ENCODE data around the gene CLDN7. TPM values are rescaled to one million over a fixed set of nuclear protein-coding genes. Genes with fewer than 3 reads are reported as not detected.
A peak's percentile ranks its signal among the peaks of the same experiment; 100 is the strongest.

Gene CLDN7
- polyA plus RNA-seq, 1 donor (not counting 4 experiments of a cell fraction or from before 2014, with no cell fraction given), result 6.3 TPM

DNA sequence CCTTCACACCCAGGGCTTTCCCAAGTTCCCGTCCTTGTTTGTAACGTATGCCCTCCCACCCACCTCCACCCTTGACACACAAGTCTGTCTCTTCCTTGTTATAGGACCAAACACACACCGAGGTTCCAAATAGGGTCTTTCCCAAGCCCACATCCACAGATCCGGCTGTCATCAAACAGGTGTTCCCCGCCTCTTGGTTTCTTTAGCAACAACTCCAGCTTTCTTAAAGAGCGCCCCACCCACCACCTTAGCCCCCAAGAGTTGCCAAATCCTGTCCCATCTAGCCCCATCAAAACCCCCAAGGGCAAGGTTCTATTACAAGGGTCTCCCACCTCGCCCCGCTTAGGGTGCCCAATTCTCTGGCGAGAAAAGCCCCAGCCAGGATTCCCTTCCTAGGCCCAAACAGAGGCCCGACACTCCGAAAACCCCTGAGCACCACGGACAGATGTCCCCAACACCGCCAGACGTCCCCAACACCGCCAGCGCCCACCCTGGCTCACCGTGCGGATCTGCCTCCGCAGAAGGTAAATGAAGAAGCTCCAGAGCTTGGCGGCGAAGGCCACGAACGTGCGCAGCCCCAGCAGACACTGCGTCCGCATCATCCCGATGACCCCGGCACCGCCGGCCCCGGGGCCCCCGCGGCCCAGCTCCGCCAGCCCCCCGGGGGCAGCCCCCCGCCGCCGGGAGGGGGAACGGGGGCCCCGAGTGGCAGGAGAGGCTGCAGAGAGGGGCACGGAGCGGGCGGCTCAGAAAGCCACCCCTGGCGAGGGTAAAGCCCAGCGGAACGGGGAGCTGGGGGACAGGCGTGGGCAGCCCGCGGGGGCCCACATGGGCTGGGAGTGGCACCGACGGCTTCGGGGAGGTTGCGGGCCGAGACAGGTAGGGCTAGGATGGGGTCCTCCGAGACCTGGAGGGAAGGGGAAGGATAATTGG lies 11.3 kb downstream of the CLDN7 start:
- no peaks in the 10 kb centered on the region for H3K9me1 ChIP-seq (ENCODE audit: control insufficient read depth, extremely low read depth, insufficient read depth, low read length)
- peaks cover 18% of the 10 kb centered on the region for H3K4me1 ChIP-seq (ENCODE audit: control insufficient read depth, extremely low read depth, insufficient read depth, low read length)
- no peak for TF ChIP-seq CTCF (optimal IDR thresholded peaks at IDR 0.05 in 1 of 3, IDR thresholded peaks at IDR 0.05 in 1 of 3, conservative IDR thresholded peaks at IDR 0.05 in 1 of 3; ENCODE audit: extremely low read depth in 1 of 3, insufficient read depth in 2 of 3, low read length in 3 of 3)
- TF ChIP-seq EZH2 (IDR thresholded peaks at IDR 0.05; ENCODE audit: low read length), result no peak
- no peaks in the 10 kb centered on the region for H4K20me1 ChIP-seq (ENCODE audit: control insufficient read depth, extremely low read depth, insufficient read depth, low read length)
- dilution Hi-C loops (cut with MboI; ENCODE audit: extremely low pct_ligation_motif_present, low sequenced_read_pairs), result no loop called here
- no peak overlapping the region for H2AFZ ChIP-seq (ENCODE audit: control insufficient read depth, low read length)
- peak overlapping the region; percentile 80 to 94 (median 92) for H3K4me3 ChIP-seq (ENCODE audit: control insufficient read depth in 2 of 3, extremely low read depth in 1 of 3, insufficient read depth in 2 of 3, low read depth in 1 of 3, low read length in 3 of 3)
- no peak for DNase-seq (ENCODE audit: low read depth, low spot score)
- H3K9ac ChIP-seq (ENCODE audit: control insufficient read depth, extremely low read depth, insufficient read depth, low read length), result peak overlapping the region; percentile 94
- no peaks in the 10 kb centered on the region for H3K9me3 ChIP-seq (ENCODE audit: control insufficient read depth, low read depth, low read length)
- H3K4me2 ChIP-seq (ENCODE audit: control insufficient read depth, extremely low read depth, insufficient read depth, low read depth, low read length), result peak overlapping the region; percentile 98
- peak overlapping the region; percentile 69 for H3K27ac ChIP-seq (ENCODE audit: control insufficient read depth, insufficient read depth, low read length)
- H3K79me2 ChIP-seq (ENCODE audit: control insufficient read depth, insufficient read depth, low read length), result peaks cover 61% of the 10 kb centered on the region
- H3K36me3 ChIP-seq (ENCODE audit: control insufficient read depth in 2 of 2, extremely low read depth in 1 of 2, insufficient read depth in 2 of 2, low read length in 2 of 2), result peaks cover 14 to 25% of the 10 kb centered on the region in 2 experiments
- no peak for FAIRE-seq
- H3K27me3 ChIP-seq (ENCODE audit: control insufficient read depth, extremely low read depth, insufficient read depth, low read length), result no peaks in the 10 kb centered on the region

DNA sequence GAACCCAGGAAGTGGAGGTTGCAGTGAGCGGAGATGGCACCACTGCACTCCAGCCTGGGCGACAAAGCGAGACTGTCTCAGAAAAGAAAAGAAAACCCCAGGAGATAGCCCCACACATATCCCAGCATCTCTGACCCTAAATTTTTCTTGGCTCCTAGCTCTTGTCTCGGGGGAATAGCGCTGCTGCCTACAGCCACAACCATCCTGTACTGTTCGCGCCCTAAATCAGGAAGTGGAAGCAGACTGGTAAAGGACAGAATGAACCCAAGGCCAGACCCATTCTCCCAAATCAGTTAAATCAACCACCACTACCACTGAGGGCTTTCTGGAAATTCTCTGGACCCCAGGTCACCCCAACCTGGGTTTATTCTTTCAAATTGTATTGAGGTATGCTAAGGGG lies 12.4 kb downstream of the CLDN7 start:
- Histone ChIP-seq H3K36me3 (ENCODE audit: control insufficient read depth in 2 of 2, extremely low read depth in 1 of 2, insufficient read depth in 2 of 2, low read length in 2 of 2) (peaks cover 16 to 22% of the 10 kb centered on the region in 2 experiments), H3K9me1 (ENCODE audit: control insufficient read depth, extremely low read depth, insufficient read depth, low read length) (no peaks in the 10 kb centered on the region), H3K4me1 (ENCODE audit: control insufficient read depth, extremely low read depth, insufficient read depth, low read length) (peaks cover 18% of the 10 kb centered on the region), H3K4me3 (ENCODE audit: control insufficient read depth in 2 of 3, extremely low read depth in 1 of 3, insufficient read depth in 2 of 3, low read depth in 1 of 3, low read length in 3 of 3) (peak overlapping the region; percentile 80 to 94 (median 92)), H4K20me1 (ENCODE audit: control insufficient read depth, extremely low read depth, insufficient read depth, low read length) (no peaks in the 10 kb centered on the region), H3K4me2 (ENCODE audit: control insufficient read depth, extremely low read depth, insufficient read depth, low read depth, low read length) (peak overlapping the region; percentile 98), H3K79me2 (ENCODE audit: control insufficient read depth, insufficient read depth, low read length) (peaks cover 61% of the 10 kb centered on the region), H3K9ac (ENCODE audit: control insufficient read depth, extremely low read depth, insufficient read depth, low read length) (peak overlapping the region; percentile 94), H2AFZ (ENCODE audit: control insufficient read depth, low read length) (no peak overlapping the region), H3K27me3 (ENCODE audit: control insufficient read depth, extremely low read depth, insufficient read depth, low read length) (no peaks in the 10 kb centered on the region), H3K9me3 (ENCODE audit: control insufficient read depth, low read depth, low read length) (no peaks in the 10 kb centered on the region), H3K27ac (ENCODE audit: control insufficient read depth, insufficient read depth, low read length) (no peak overlapping the region)
- no peak for TF ChIP-seq CTCF (optimal IDR thresholded peaks at IDR 0.05 in 1 of 3, IDR thresholded peaks at IDR 0.05 in 1 of 3, conservative IDR thresholded peaks at IDR 0.05 in 1 of 3; ENCODE audit: extremely low read depth in 1 of 3, insufficient read depth in 2 of 3, low read length in 3 of 3)
- no peak for TF ChIP-seq EZH2 (IDR thresholded peaks at IDR 0.05; ENCODE audit: low read length)
- DNase-seq (ENCODE audit: low read depth, low spot score) (no peak), FAIRE-seq (no peak)
- dilution Hi-C loops (cut with MboI; ENCODE audit: extremely low pct_ligation_motif_present, low sequenced_read_pairs), result no loop called here
